Osteocyte (in vitro differentiated cells): ENCODE results near the gene GBP7. TPM values are rescaled to one million over a fixed set of nuclear protein-coding genes. Genes with fewer than 3 reads are reported as not detected.

Experiments
- DNase-seq: peaks from one replicate; pipeline ENCODE4 v3.0.0; 2021; ENCODE audit warnings: mixed read lengths; ENCODE audit not compliant: unreplicated experiment; ENCODE audit errors: extremely low spot score
- H3K27ac Mint-ChIP-seq: one replicate; pipeline ENCODE4 v1.8.0; 2021; ENCODE audit warnings: mild to moderate bottlenecking, mixed read lengths; ENCODE audit not compliant: unreplicated experiment
- H3K27me3 Mint-ChIP-seq: one replicate; pipeline ENCODE4 v1.8.0; 2021; ENCODE audit warnings: mixed read lengths; ENCODE audit not compliant: unreplicated experiment
- H3K36me3 Mint-ChIP-seq: one replicate; pipeline ENCODE4 v1.8.0; 2021; ENCODE audit warnings: mixed read lengths; ENCODE audit not compliant: unreplicated experiment
- H3K4me1 Mint-ChIP-seq: one replicate; pipeline ENCODE4 v1.8.0; 2021; ENCODE audit warnings: mixed read lengths; ENCODE audit not compliant: unreplicated experiment
- H3K4me3 Mint-ChIP-seq: one replicate; pipeline ENCODE4 v1.8.0; 2021; ENCODE audit warnings: mild to moderate bottlenecking, moderate library complexity, mixed read lengths; ENCODE audit not compliant: unreplicated experiment
- H3K9me3 Mint-ChIP-seq: one replicate; pipeline ENCODE4 v1.8.0; 2021; ENCODE audit warnings: mixed read lengths; ENCODE audit not compliant: unreplicated experiment
- total RNA-seq: library from RNA; stranded (reverse); gene quantifications from 2 replicates; pipeline ENCODE4 v1.2.1, GENCODE V29; 2021
- TF ChIP-seq, protein P1 (sequence below): fragments of 200-600 bp; sonication (generic); IDR thresholded peaks from 2 replicates; pipeline ENCODE4 v1.5.0; 2021; ENCODE audit warnings: antibody characterized with exemption, mild to moderate bottlenecking, moderate library complexity

GBP7 gene
- total RNA-seq, 1 donor from 2014 or later = not detected

DNA sequence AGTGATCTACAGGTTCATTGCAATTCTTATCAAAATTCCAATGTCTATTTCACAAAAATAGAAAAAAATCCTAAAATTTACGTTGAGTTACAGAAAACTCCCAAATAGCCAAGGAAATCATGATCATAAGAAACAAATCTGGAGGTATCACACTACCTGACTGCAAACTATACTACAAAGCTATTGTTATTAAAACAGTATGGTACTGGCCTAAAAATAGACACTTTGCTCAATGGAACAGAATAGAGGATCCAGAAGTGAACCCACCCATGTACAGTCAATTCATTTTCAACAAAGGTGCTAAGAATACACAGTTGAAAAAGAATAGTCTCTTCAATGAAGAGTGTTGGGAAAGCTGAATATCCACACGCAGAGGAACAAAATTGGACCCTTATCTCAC is 80.1 kb downstream of the GBP7 start:
- Mint-ChIP-seq H3K27me3 (peaks cover 7% of the 10 kb centered on the region), H3K27ac (no peak overlapping the region), H3K9me3 (peaks cover 7% of the 10 kb centered on the region), H3K4me3 (no peak overlapping the region), H3K4me1 (no peaks in the 10 kb centered on the region), H3K36me3 (no peaks in the 10 kb centered on the region)
- TF ChIP-seq, protein P1, sequence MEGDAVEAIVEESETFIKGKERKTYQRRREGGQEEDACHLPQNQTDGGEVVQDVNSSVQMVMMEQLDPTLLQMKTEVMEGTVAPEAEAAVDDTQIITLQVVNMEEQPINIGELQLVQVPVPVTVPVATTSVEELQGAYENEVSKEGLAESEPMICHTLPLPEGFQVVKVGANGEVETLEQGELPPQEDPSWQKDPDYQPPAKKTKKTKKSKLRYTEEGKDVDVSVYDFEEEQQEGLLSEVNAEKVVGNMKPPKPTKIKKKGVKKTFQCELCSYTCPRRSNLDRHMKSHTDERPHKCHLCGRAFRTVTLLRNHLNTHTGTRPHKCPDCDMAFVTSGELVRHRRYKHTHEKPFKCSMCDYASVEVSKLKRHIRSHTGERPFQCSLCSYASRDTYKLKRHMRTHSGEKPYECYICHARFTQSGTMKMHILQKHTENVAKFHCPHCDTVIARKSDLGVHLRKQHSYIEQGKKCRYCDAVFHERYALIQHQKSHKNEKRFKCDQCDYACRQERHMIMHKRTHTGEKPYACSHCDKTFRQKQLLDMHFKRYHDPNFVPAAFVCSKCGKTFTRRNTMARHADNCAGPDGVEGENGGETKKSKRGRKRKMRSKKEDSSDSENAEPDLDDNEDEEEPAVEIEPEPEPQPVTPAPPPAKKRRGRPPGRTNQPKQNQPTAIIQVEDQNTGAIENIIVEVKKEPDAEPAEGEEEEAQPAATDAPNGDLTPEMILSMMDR = no peak
- no peak for DNase-seq

DNA sequence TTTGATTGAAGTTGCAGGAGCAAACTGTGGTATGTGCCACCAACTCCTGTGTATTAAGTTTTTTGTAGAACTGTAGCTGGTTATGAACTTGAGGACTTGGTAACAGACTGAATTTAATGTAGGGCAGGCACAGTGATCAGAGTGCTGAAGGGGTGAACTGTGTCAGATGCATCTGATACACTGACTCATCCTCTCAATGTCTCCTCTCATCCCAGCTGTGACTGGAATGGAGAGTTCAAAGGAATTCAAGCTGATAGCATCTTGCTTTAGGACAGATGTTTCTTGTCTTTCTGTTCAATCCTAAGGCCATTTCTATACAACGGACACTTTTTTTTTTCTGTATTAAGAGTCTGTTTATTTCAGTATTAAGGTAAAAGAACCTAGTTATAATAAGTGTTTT is 85.8 kb downstream of the GBP7 start:
- no peak for DNase-seq
- H3K9me3 Mint-ChIP-seq = no peaks in the 10 kb centered on the region
- no peak overlapping the region for H3K4me3 Mint-ChIP-seq
- TF ChIP-seq, protein P1 = no peak
- no peak overlapping the region for H3K27ac Mint-ChIP-seq
- H3K27me3 Mint-ChIP-seq = peaks cover 8% of the 10 kb centered on the region
- H3K36me3 Mint-ChIP-seq = no peaks in the 10 kb centered on the region
- no peaks in the 10 kb centered on the region for H3K4me1 Mint-ChIP-seq

DNA sequence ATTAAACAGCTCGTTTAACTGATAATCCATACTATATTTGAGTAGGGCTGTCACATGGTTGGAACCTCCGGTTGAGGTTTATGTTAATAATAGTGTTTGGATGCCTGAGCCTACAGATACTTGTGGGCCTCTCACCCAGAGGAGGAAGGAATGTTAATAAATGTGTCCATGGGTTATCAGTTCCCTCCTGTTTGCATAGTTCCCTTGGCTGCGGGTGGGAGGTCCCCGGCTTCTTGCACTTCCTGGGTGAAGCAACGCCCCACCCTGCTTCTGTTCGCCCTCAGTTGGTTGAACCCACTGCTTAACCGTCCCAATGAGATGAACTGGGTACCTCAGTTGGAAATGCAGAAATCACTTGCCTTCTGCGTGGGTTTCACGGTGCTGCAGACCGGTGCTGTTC is 87.2 kb downstream of the GBP7 start:
- Mint-ChIP-seq H3K27me3 (peaks cover 15% of the 10 kb centered on the region), H3K4me3 (no peak overlapping the region), H3K27ac (no peak overlapping the region), H3K9me3 (no peaks in the 10 kb centered on the region), H3K4me1 (no peaks in the 10 kb centered on the region), H3K36me3 (no peaks in the 10 kb centered on the region)
- DNase-seq = no peak
- TF ChIP-seq, protein P1 = no peak

DNA sequence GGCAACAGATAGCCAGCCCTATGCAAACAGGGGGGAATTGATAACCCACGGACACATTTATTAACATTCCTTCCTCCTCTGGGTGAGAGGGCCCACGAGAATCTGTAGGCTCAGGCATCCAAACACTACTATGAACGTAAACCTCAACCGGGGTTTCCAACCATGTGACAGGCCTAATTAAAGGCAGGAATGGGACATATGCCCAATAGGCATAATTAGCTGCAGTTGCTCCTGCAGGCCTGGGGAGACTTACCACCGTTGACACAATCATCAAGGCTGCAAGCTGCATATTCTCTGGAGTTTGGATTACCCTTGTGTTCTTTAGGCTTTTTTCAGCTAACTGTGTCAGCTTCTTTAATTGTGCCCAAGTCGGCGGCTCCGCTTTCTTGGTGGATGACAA is 88.6 kb downstream of the GBP7 start:
- Mint-ChIP-seq H3K4me1 (no peaks in the 10 kb centered on the region), H3K27me3 (peaks cover 15% of the 10 kb centered on the region), H3K27ac (no peak overlapping the region), H3K36me3 (no peaks in the 10 kb centered on the region), H3K4me3 (no peak overlapping the region), H3K9me3 (no peaks in the 10 kb centered on the region)
- no peak for DNase-seq
- TF ChIP-seq, protein P1 = no peak

DNA sequence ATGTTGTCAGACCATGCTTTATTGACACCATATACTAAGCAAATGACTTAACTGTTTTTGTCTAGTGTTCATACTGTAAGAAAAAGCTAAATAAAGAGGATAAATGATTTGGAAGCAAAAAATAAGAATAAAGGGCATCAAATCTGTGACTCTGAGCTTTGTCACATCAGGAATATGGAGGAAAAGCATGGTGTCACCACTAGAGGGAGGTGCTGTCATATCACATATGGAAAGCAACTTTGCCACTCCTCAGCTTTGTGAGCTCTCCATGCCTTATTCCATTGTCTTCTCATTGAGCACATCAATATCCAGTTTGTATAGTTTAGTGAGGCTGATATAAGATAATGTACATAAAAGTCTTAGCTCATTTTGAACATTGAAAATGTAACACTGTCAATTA is 90.0 kb downstream of the GBP7 start:
- Mint-ChIP-seq H3K36me3 (no peaks in the 10 kb centered on the region), H3K4me3 (no peak overlapping the region), H3K27ac (no peak overlapping the region), H3K27me3 (peaks cover 15% of the 10 kb centered on the region), H3K9me3 (no peaks in the 10 kb centered on the region), H3K4me1 (no peaks in the 10 kb centered on the region)
- no peak for DNase-seq
- TF ChIP-seq, protein P1 = no peak

Other genes starting within 250 kb of the GBP7 start
- gene KYAT3, start 183.4 kb downstream of the GBP7 start, total RNA-seq = 39.8 and 40.2 TPM in 2 replicates
- 13.5 and 14.3 TPM in 2 replicates for gene RBMXL1, start 183.4 kb downstream of the GBP7 start, total RNA-seq
- gene GBP3, start 153.1 kb downstream of the GBP7 start, total RNA-seq = 16.2 and 18.3 TPM in 2 replicates
- gene GBP1, start 110.8 kb downstream of the GBP7 start, total RNA-seq = 24.4 and 26.3 TPM in 2 replicates
- gene GBP2, start 49.9 kb downstream of the GBP7 start, total RNA-seq = 1.4 and 1.6 TPM in 2 replicates
- not detected in 2 replicates for gene GBP4, start 22.9 kb upstream of the GBP7 start, total RNA-seq
- not detected in 2 replicates for gene GBP5, start 96.9 kb upstream of the GBP7 start, total RNA-seq
- gene GBP6, start 188.1 kb upstream of the GBP7 start, total RNA-seq = not detected in 2 replicates